ENCODE results near the gene FYCO1. TPM values are rescaled to one million over a fixed set of nuclear protein-coding genes. Genes with fewer than 3 reads are reported as not detected.

The FYCO1 gene
- total RNA-seq, 1 donor from 2014 or later, result 26.7 TPM

DNA sequence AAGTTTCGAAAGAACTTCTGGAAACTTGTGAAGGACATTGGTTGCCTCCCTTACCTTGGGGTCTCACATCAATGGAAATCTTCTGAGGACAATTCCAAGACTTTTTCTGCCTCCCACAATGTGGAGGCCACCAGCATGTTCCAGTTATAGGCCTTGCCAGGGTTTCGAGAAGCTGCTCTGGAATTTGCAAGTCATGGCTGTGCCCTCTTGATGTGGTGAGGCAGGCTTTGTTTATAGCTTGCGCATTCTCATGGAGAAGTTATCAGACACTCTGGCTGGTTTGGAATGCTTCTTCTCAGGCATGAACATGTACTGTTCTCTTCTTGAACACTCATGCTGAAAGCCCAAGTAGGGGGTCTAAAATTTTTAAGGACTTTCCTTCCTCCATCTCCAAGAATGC is 48.3 kb downstream of the FYCO1 start:
- H3K27me3 ChIP-seq (ENCODE audit: control insufficient read depth, insufficient read depth, low read length), result no peaks in the 10 kb centered on the region
- no peaks in the 10 kb centered on the region for H3K36me3 ChIP-seq (ENCODE audit: control insufficient read depth, insufficient read depth, low read length)
- TF ChIP-seq, protein P1, sequence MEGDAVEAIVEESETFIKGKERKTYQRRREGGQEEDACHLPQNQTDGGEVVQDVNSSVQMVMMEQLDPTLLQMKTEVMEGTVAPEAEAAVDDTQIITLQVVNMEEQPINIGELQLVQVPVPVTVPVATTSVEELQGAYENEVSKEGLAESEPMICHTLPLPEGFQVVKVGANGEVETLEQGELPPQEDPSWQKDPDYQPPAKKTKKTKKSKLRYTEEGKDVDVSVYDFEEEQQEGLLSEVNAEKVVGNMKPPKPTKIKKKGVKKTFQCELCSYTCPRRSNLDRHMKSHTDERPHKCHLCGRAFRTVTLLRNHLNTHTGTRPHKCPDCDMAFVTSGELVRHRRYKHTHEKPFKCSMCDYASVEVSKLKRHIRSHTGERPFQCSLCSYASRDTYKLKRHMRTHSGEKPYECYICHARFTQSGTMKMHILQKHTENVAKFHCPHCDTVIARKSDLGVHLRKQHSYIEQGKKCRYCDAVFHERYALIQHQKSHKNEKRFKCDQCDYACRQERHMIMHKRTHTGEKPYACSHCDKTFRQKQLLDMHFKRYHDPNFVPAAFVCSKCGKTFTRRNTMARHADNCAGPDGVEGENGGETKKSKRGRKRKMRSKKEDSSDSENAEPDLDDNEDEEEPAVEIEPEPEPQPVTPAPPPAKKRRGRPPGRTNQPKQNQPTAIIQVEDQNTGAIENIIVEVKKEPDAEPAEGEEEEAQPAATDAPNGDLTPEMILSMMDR (IDR thresholded peaks at IDR 0.05; ENCODE audit: insufficient read depth, low read length, poor library complexity, severe bottlenecking), result no peak
- no peak for DNase-seq (ENCODE audit: low read depth)
- no peak overlapping the region for H3K4me3 ChIP-seq (ENCODE audit: low read depth, low read length)

DNA sequence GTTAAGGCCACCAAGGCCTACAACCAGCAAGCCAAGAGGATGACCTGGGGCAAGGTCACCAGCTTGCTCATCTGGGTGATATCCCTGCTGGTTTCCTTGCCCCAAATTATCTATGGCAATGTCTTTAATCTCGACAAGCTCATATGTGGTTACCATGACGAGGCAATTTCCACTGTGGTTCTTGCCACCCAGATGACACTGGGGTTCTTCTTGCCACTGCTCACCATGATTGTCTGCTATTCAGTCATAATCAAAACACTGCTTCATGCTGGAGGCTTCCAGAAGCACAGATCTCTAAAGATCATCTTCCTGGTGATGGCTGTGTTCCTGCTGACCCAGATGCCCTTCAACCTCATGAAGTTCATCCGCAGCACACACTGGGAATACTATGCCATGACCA is 48.7 kb downstream of the FYCO1 start:
- no peaks in the 10 kb centered on the region for H3K36me3 ChIP-seq (ENCODE audit: control insufficient read depth, insufficient read depth, low read length)
- TF ChIP-seq, protein P1 (IDR thresholded peaks at IDR 0.05; ENCODE audit: insufficient read depth, low read length, poor library complexity, severe bottlenecking), result no peak
- no peak overlapping the region for H3K4me3 ChIP-seq (ENCODE audit: low read depth, low read length)
- no peak for DNase-seq (ENCODE audit: low read depth)
- no peaks in the 10 kb centered on the region for H3K27me3 ChIP-seq (ENCODE audit: control insufficient read depth, insufficient read depth, low read length)

DNA sequence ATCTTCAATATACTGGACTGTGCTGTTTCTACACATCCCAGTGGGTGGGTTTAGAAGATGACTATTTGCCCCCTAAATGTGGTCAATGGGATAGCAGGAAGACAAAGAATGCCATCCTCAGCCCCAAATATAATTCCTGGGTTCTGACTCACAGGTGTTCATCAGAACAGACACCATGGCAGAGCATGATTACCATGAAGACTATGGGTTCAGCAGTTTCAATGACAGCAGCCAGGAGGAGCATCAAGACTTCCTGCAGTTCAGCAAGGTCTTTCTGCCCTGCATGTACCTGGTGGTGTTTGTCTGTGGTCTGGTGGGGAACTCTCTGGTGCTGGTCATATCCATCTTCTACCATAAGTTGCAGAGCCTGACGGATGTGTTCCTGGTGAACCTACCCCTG is 49.3 kb downstream of the FYCO1 start:
- H3K27me3 ChIP-seq (ENCODE audit: control insufficient read depth, insufficient read depth, low read length), result no peaks in the 10 kb centered on the region
- DNase-seq (ENCODE audit: low read depth), result no peak
- TF ChIP-seq, protein P1 (IDR thresholded peaks at IDR 0.05; ENCODE audit: insufficient read depth, low read length, poor library complexity, severe bottlenecking), result no peak
- H3K36me3 ChIP-seq (ENCODE audit: control insufficient read depth, insufficient read depth, low read length), result no peaks in the 10 kb centered on the region
- no peak overlapping the region for H3K4me3 ChIP-seq (ENCODE audit: low read depth, low read length)

DNA sequence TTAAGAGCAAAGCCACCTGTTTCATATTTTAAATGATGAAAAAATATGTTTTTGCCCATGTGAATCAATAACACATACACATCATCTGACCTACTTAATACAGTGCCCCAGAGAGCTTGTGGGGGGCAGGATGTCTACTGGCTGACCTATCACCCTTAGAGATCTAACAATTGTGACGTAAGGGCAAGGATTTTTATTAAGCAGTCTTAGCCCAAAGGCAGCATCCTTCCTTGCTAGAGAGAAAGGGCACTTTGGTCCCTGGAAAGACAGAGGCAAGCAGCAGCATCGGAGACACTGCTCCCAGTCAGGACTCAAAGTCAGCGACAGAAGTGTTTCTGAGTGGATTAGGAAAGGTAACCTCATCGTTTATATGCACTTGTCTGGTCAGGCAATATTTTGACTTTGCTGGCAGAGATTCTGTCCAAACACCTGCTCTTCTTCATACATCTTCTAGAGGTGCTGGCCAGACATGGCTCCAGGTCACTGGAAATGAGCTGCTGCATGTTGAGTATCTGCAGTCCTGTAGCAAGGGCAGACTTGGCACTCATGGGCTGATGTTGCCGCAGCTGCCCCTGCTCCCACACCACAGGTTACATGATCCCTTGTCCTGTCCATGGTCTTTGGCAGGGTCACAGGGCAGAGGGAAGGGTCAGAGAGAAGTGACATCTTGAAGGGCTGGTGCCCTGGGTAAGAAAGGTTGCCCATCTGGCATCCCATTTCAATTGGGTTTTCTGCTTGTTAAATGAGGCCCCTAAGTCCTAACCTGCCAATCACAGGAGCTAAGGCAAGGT is 50.6 kb downstream of the FYCO1 start:
- Histone ChIP-seq H3K27me3 (ENCODE audit: control insufficient read depth, insufficient read depth, low read length) (no peaks in the 10 kb centered on the region), H3K36me3 (ENCODE audit: control insufficient read depth, insufficient read depth, low read length) (no peaks in the 10 kb centered on the region), H3K4me3 (ENCODE audit: low read depth, low read length) (no peak overlapping the region)
- TF ChIP-seq, protein P1 (IDR thresholded peaks at IDR 0.05; ENCODE audit: insufficient read depth, low read length, poor library complexity, severe bottlenecking), result no peak
- DNase-seq (ENCODE audit: low read depth), result no peak

DNA sequence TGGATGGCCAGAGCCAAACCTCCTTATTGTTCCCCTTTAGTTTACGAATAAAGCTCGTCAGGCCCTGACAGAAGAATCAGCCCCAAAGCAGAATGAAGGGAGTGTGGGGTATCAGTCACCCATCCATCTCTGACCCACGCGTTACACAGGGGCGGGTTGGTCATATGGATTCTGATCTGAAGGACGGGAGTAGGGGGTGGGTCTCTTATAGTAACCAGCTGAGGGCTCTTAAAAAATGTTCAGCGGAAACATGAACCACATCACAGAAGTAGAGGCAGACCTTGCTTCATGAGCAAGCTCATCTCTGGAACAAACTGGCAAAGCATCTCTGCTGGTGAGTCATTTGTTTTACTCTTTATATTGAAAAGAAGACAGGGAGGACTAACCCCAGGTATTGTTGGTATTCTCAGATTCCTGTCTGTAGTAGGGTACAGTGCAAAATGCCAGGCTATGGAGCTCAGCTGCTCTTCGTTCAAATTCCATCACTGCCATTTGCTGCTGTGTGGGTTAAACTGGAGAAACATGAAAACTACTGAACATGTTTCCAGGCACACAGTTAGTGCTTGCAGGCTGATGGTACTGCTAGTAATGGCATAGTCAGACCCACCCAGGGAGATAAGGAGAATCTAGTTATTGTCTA is 52.3 kb downstream of the FYCO1 start, which contains the start of gene CXCR6:
Gene CXCR6, plus strand, starts transcription at position 258 of the 640 bp plus-strand sequence. CDS start 3,018 bp downstream, outside the sequence.
- DNase-seq (ENCODE audit: low read depth), result no peak
- no peaks in the 10 kb centered on the region for H3K36me3 ChIP-seq (ENCODE audit: control insufficient read depth, insufficient read depth, low read length)
- TF ChIP-seq, protein P1 (IDR thresholded peaks at IDR 0.05; ENCODE audit: insufficient read depth, low read length, poor library complexity, severe bottlenecking), result no peak
- no peak within 1 kb of the TSS for H3K4me3 ChIP-seq (ENCODE audit: low read depth, low read length)
- H3K27me3 ChIP-seq (ENCODE audit: control insufficient read depth, insufficient read depth, low read length), result no peaks in the 10 kb centered on the region
